Astrocyte (in vitro differentiated cells and primary cell): Measurements from ENCODE around the gene TRPM2.

Experiments used
- CTCF ChIP-seq: IDR thresholded peaks from 2 replicates; pipeline ENCODE4 v1.5.1; 2011; ENCODE audit warnings: low read depth, mild to moderate bottlenecking, inconsistent platforms, low read length, moderate library complexity; ENCODE audit not compliant: insufficient read depth
- EZH2 ChIP-seq: IDR thresholded peaks from 2 replicates; pipeline ENCODE4 v1.6.1; 2012; ENCODE audit warnings: mild to moderate bottlenecking, low read length, inconsistent platforms; ENCODE audit not compliant: insufficient read depth

GRCh38 chr21:44365967-44366585, 12.7 kb downstream of the TRPM2 start:
- TF ChIP-seq CTCF, result no peak
- TF ChIP-seq EZH2, result no peak
